Activated CD4-positive, alpha-beta memory T cell treated with anti-CD3 and anti-CD28 coated beads, Interleukin-2, amount 10 ng/mL, durations not matched to agents 7 days and 5 days (primary cell): ENCODE data around the gene CEP57L1. TPM values are rescaled to one million over a fixed set of nuclear protein-coding genes. Genes with fewer than 3 reads are reported as not detected.
"Not testable (repeated sequence)": the region's sequence is repeated elsewhere in the genome, so short reads cannot be mapped to it uniquely, and the experiment has no call there.

ENCODE experiments used
- CTCF ChIA-PET: fragments of 350-600 bp; sonication (Branson Sonifier 250); formaldehyde crosslinking; loops from one replicate; lab custom pipeline; 2021; ENCODE audit warnings: antibody characterized with exemption, inconsistent platforms; lab: Charles Lee
- POLR2A ChIA-PET: fragments of 350-600 bp; sonication (Branson Sonifier 250); formaldehyde crosslinking; loops from one replicate; lab custom pipeline; 2021; ENCODE audit warnings: antibody characterized with exemption; lab: Charles Lee
- DNase-seq: peaks from one replicate; pipeline ENCODE4 v3.0.0-alpha.2; 2020
- H3K27ac Mint-ChIP-seq: one replicate; pipeline ENCODE4 v1.8.0; 2021; ENCODE audit warnings: mild to moderate bottlenecking, mixed read lengths
- H3K27me3 Mint-ChIP-seq: one replicate; pipeline ENCODE4 v1.8.0; 2021; ENCODE audit warnings: mixed read lengths
- H3K36me3 Mint-ChIP-seq: one replicate; pipeline ENCODE4 v1.8.0; 2021; ENCODE audit warnings: low read depth, mixed read lengths
- H3K4me1 Mint-ChIP-seq: one replicate; pipeline ENCODE4 v1.8.0; 2021; ENCODE audit warnings: mixed read lengths
- H3K4me3 Mint-ChIP-seq: one replicate; pipeline ENCODE4 v1.8.0; 2021; ENCODE audit warnings: mild to moderate bottlenecking, mixed read lengths
- H3K9me3 Mint-ChIP-seq: one replicate; pipeline ENCODE4 v1.8.0; 2021; ENCODE audit warnings: mixed read lengths
- total RNA-seq, 2 experiments: library from RNA; stranded (reverse); gene quantifications; one replicate each; pipeline ENCODE4 v1.2.3, GENCODE V29; 2021

Gene CEP57L1
- total RNA-seq, 2 experiments from 2014 or later: 21.6 to 23.3 TPM

- Mint-ChIP-seq H3K27ac (no peak overlapping the region), H3K4me1 (peaks cover 1% of the 10 kb centered on the region), H3K4me3 (no peak overlapping the region), H3K36me3 (peaks cover 11% of the 10 kb centered on the region), H3K9me3 (peaks cover 17% of the 10 kb centered on the region), H3K27me3 (peaks cover 43% of the 10 kb centered on the region)
- ChIA-PET CTCF (interaction anchor here (0.7 to 3.7 kb wide), 23 partner anchors 10 to 852 kb away, joined by 3 to 96 read pairs (median 3); partner anchors contain the start of genes AK9, CD164 and FIG4), POLR2A (interaction anchor here (1.0 to 3.9 kb wide), 5 partner anchors 186 to 255 kb away, joined by 3 to 40 read pairs (median 6); partner anchors contain the start of genes CD164, PPIL6 and SMPD2)
- peak; percentile 64 for DNase-seq
These were observed 92.2 kb downstream of the CEP57L1 start for GRCh38 chr6:109187399-109188114.

- ChIA-PET CTCF (interaction anchor here (0.8 to 3.7 kb wide), 22 partner anchors 10 to 852 kb away, joined by 3 to 96 read pairs (median 4); partner anchors contain the start of genes AK9, CD164 and FIG4), POLR2A (interaction anchor here (1.0 to 3.9 kb wide), 5 partner anchors 186 to 254 kb away, joined by 3 to 40 read pairs (median 6); partner anchors contain the start of genes CD164, PPIL6 and SMPD2)
- Mint-ChIP-seq H3K4me3 (no peak overlapping the region), H3K36me3 (peaks cover 11% of the 10 kb centered on the region), H3K9me3 (peaks cover 18% of the 10 kb centered on the region), H3K4me1 (peaks cover 1% of the 10 kb centered on the region), H3K27me3 (peaks cover 41% of the 10 kb centered on the region), H3K27ac (no peak overlapping the region)
- no peak for DNase-seq
These were observed 92.8 kb downstream of the CEP57L1 start for GRCh38 chr6:109188115-109188411.

DNA sequence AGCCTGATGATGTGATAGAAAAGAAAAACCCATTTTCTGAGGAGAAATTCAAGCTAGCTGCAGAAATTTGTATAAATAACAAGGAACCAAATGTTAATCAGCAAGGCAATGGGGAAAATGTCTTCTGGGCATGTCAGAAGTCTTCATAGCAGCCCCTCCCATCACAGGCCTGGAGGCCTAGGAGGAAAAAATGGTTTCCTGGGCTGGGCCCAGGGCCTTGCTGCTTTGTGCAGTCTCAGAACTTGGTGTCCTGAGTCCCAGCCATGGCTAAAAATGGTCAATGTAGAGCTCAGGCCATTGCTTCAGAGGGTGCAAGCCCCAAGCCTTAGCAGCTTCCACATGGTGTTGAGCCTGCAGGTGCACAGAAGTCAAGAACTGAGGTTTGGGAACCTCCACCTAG is 96.1 kb downstream of the CEP57L1 start:
- Mint-ChIP-seq H3K27me3 (peaks cover 12% of the 10 kb centered on the region), H3K9me3 (peaks cover 24% of the 10 kb centered on the region), H3K36me3 (peaks cover 11% of the 10 kb centered on the region)
- CTCF ChIA-PET: interaction anchor here (1.0 kb wide), 1 partner anchor 8 kb away, joined by 3 read pairs; no protein-coding TSS in a partner anchor
- DNase-seq, H3K4me3 Mint-ChIP-seq, H3K4me1 Mint-ChIP-seq, POLR2A ChIA-PET, H3K27ac Mint-ChIP-seq: not testable (repeated sequence)

- Mint-ChIP-seq H3K4me3 (no peak overlapping the region), H3K27me3 (peaks cover 2% of the 10 kb centered on the region), H3K9me3 (peaks cover 24% of the 10 kb centered on the region), H3K4me1 (peaks cover 1% of the 10 kb centered on the region), H3K36me3 (peaks cover 11% of the 10 kb centered on the region), H3K27ac (no peak overlapping the region)
- ChIA-PET POLR2A (no interaction called here), CTCF (interaction anchor here (0.6 to 1.4 kb wide), 2 partner anchors 90 to 190 kb away, joined by 3 to 5 read pairs; partner anchors contain the start of gene CD164)
- no peak for DNase-seq
These were observed 97.6 kb downstream of the CEP57L1 start for GRCh38 chr6:109192865-109193264.

GRCh38 chr6:109194880-109195279 is 99.6 kb downstream of the CEP57L1 start:
- ChIA-PET CTCF (no interaction called here), POLR2A (interaction anchor here (1.5 kb wide), 1 partner anchor 188 kb away, joined by 3 read pairs; the partner anchor contains the start of gene CD164)
- H3K36me3 Mint-ChIP-seq: peaks cover 11% of the 10 kb centered on the region
- H3K4me3 Mint-ChIP-seq: no peak overlapping the region
- peaks cover 2% of the 10 kb centered on the region for H3K27me3 Mint-ChIP-seq
- H3K4me1 Mint-ChIP-seq: no peaks in the 10 kb centered on the region
- H3K27ac Mint-ChIP-seq: no peak overlapping the region
- H3K9me3 Mint-ChIP-seq: peaks cover 24% of the 10 kb centered on the region
- DNase-seq: no peak

DNA sequence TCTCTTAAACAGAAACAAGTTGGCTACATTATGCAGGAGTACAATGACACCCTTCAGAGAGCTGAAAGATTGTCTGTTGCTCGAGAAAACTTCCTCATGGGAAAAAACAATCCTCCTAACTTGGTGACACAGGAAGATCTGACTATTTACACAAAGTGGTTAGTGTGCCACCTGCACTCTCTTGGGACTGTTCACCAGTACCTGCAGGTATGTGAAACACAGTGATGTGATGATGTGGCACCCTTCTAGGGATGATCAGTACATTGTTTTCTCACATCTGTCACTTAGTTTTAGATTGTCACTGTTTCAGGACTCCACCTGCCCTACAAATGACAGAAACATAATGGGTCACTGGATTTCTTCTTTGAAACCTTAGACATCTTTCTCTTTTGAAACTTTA is 101.8 kb downstream of the CEP57L1 start:
- Mint-ChIP-seq H3K27me3 (no peaks in the 10 kb centered on the region), H3K27ac (no peak overlapping the region), H3K4me1 (no peaks in the 10 kb centered on the region), H3K9me3 (peaks cover 11% of the 10 kb centered on the region), H3K36me3 (peaks cover 3% of the 10 kb centered on the region), H3K4me3 (no peak overlapping the region)
- DNase-seq: no peak
- ChIA-PET POLR2A (no interaction called here), CTCF (no interaction called here)

DNA sequence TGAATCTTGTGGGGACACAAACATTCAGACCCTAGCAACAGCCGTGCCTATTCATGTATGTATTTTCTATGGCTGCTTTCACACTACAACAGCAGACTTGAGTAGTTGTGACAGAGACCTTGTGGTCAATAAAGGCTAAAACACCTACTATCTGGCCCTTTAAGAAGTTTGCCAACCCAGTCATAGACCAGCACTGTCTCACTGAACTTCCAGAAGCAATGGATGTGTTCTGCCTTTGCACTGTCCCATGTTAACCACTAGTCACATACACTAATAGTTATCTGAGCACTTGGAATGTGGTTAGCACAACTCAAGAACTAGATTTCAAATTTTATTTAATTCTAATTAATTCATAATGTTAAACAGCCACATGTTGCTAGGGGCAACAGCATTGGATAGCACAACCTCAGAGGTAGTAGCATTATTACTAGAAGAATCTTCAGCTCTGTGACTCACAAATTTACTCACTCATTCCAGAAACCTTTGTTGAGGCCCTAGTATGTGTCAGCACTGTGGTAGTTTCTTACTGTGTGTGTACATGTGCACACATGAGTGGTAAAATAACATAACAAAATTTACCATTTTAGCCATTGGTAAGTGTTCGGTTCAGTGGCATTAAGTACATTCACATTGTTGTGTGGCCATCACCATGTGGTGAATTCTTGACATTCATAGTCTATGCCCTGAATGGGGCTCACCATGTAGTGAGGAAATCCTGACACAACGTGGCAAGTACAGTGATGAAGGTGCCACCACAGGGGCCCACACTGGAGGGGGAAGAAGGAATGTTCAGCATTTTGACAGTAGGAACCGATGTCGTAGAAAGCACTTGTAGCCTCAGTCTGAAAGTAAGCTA is 107.3 kb downstream of the CEP57L1 start:
- H3K27ac Mint-ChIP-seq: no peak overlapping the region
- no peaks in the 10 kb centered on the region for H3K27me3 Mint-ChIP-seq
- H3K36me3 Mint-ChIP-seq: no peaks in the 10 kb centered on the region
- ChIA-PET CTCF (no interaction called here), POLR2A (interaction anchor here (1.1 kb wide), 1 partner anchor 180 kb away, joined by 3 read pairs; the partner anchor contains the start of gene CD164)
- H3K9me3 Mint-ChIP-seq: no peaks in the 10 kb centered on the region
- no peak for DNase-seq
- H3K4me1 Mint-ChIP-seq: peaks cover 3% of the 10 kb centered on the region
- H3K4me3 Mint-ChIP-seq: no peak overlapping the region

GRCh38 chr6:109204511-109204910 is 109.2 kb downstream of the CEP57L1 start:
- Mint-ChIP-seq H3K36me3 (no peaks in the 10 kb centered on the region), H3K27ac (no peak overlapping the region), H3K27me3 (peaks cover 2% of the 10 kb centered on the region), H3K9me3 (no peaks in the 10 kb centered on the region), H3K4me3 (no peak overlapping the region), H3K4me1 (peaks cover 3% of the 10 kb centered on the region)
- no peak for DNase-seq
- ChIA-PET POLR2A (no interaction called here), CTCF (no interaction called here)

DNA sequence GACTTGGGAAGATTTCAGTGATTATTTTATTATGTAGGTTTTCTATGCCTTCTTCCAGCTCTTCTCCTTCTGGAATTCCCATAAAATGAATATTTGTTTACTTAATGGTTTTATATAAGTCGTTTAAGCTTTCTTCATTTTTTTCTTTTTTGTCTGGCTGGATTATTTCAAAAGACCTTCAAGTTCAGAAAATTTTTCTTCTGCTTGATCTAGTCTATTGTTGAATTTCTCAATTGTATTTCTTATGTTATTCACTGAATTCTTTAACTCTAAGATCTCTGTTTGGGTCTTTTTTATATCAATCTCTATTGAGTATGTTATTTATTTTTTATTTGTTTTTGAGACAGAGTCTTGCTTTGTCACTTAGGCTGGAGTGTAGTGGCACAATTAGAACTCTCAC is 117.4 kb downstream of the CEP57L1 start:
- no peak for DNase-seq
- CTCF ChIA-PET: no interaction called here
- H3K4me3 Mint-ChIP-seq: no peak overlapping the region
- H3K4me1 Mint-ChIP-seq: no peaks in the 10 kb centered on the region
- POLR2A ChIA-PET: no interaction called here
- peaks cover 2% of the 10 kb centered on the region for H3K9me3 Mint-ChIP-seq
- peaks cover 4% of the 10 kb centered on the region for H3K36me3 Mint-ChIP-seq
- H3K27me3 Mint-ChIP-seq: peaks cover 20% of the 10 kb centered on the region
- H3K27ac Mint-ChIP-seq: no peak overlapping the region

Other genes with a start within 250 kb of the CEP57L1 start
- 10 to 100 TPM; 12.2 to 13.6 TPM for gene ARMC2, start 247.1 kb upstream of the CEP57L1 start, total RNA-seq
- 10 to 100 TPM; 22.9 to 23.0 TPM for gene SESN1, start 661 bp upstream of the CEP57L1 start, total RNA-seq